NT2/D1 (cell line): ENCODE results near the gene POLR2L.
A peak's percentile ranks its signal among the peaks of the same experiment; 100 is the strongest.

Experiments
- DNase-seq: peaks from one replicate; pipeline ENCODE4 v3.0.0-alpha.2; 2011; ENCODE audit warnings: low read depth, low spot score
- H3K27me3 ChIP-seq: 2 replicates; pipeline ENCODE4 v1.6.0; 2011; ENCODE audit warnings: mild to moderate bottlenecking; ENCODE audit not compliant: insufficient read length, insufficient read depth
- H3K36me3 ChIP-seq: 2 replicates; pipeline ENCODE4 v1.6.1; 2011; ENCODE audit warnings: mild to moderate bottlenecking, low read length, mixed read lengths; ENCODE audit not compliant: insufficient read depth, insufficient read length
- H3K4me1 ChIP-seq: 2 replicates; pipeline ENCODE4 v1.5.1; 2011; ENCODE audit not compliant: insufficient read depth, insufficient read length
- H3K4me3 ChIP-seq: 2 replicates; pipeline ENCODE4 v1.5.1; 2011; ENCODE audit warnings: low read depth; ENCODE audit not compliant: insufficient read length
- H3K9ac ChIP-seq: 2 replicates; pipeline ENCODE4 v1.6.0; 2011; ENCODE audit warnings: low read depth; ENCODE audit not compliant: insufficient read length
- H3K9me3 ChIP-seq: 2 replicates; pipeline ENCODE4 v1.5.1; 2011; ENCODE audit warnings: mild to moderate bottlenecking, low read length; ENCODE audit not compliant: insufficient read depth
- SUZ12 ChIP-seq: IDR thresholded peaks from 2 replicates; pipeline ENCODE4 v1.6.1; 2011; ENCODE audit not compliant: insufficient read length, insufficient read depth; ENCODE audit errors: extremely low read depth
- YY1 ChIP-seq: IDR thresholded peaks from 2 replicates; pipeline ENCODE4 v1.6.1; 2011; ENCODE audit not compliant: insufficient read length, insufficient read depth
- ZNF274 ChIP-seq: IDR thresholded peaks from 2 replicates; pipeline ENCODE4 v1.6.1; 2011; ENCODE audit warnings: mild to moderate bottlenecking, low read depth, low read length

Gene POLR2L

DNA sequence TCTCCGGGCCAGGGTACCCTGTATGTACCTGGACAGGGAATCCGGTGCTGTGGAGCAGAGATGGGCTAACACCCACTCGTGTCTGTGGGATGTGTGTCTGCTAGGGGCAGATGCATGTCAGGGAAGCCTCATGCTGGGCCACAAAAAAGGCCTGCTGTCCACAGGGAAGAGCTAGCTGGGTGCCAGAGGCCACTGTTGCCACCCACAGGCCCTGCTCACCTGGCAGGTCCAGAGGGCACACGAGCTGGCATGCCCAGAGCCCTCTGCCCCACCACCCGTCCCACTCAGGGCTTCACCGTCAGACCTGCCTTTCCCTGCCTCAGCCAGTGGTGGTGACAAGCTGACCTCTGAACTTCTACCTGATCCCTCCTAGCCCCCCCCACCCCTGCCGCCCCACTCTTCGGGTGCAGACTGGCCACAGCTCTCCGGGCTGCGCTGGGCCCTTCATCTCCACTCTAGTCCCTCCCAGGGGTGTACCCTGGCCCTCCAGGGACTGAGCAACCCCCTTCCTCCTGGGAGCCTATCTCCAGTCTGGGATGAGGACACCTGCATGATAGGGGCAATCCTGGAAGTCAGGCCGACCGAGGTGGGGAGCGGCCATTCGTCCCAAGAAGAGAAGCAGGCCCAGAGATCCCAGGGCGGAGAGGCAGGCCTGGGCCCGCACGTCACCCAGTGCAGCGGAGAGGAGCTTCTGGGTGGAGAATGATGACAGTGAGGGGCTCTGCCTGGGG is 45.6 kb downstream of the POLR2L start:
- H3K36me3 ChIP-seq: peaks cover 60% of the 10 kb centered on the region
- no peak for DNase-seq
- H3K27me3 ChIP-seq: no peaks in the 10 kb centered on the region
- peak overlapping the region; percentile 88 for H3K9ac ChIP-seq
- H3K9me3 ChIP-seq: no peaks in the 10 kb centered on the region
- peaks cover 38% of the 10 kb centered on the region for H3K4me1 ChIP-seq
- TF ChIP-seq ZNF274: no peak
- TF ChIP-seq YY1: no peak
- TF ChIP-seq SUZ12: no peak
- H3K4me3 ChIP-seq: peak overlapping the region; percentile 94

DNA sequence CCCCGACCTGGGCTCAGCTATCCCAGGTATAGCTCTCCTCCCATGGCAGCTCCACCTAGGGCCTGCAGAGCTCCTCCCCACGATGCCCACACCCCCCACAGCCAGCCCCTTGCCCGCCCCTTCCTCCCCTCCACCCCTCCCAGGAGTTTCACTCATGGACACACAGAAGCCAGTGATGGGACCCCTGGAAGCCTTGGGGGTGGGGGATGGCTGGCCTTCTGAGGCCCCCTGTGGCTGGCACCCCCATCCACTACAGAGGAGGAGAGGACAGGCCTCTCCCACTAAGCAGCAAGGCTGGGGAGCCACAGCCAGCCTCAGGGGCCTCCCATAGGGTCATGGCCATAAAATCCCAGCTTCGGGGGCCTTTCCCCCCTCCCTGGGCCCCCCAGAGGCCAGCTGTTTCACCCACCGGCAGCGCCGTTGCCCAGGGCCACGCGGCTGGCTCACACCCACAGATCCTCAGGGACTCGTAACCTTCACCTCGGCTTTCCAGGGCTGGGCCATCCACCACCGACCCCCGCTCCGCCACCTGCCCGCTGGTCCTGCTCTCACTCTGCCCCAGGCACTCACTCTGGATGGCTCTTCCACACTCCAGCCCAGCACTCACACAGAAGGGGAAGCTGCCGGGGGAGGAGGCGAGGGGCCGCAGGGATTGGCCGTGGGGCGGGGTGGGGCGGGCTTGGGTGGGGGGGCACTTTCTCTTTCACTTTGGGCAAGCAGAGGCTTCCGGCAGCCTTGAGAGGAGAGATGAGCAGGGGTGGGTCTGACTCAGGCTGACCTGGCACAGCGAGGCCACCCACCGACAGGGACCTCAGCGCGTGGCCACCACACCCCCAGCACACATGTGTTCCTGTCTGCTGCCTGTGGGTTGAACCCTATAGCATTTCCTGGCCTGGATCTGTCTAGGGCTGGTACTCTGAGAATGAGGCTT is 46.4 kb downstream of the POLR2L start:
- peaks cover 60% of the 10 kb centered on the region for H3K36me3 ChIP-seq
- H3K27me3 ChIP-seq: no peaks in the 10 kb centered on the region
- H3K4me3 ChIP-seq: peak overlapping the region; percentile 94
- peak overlapping the region; percentile 88 for H3K9ac ChIP-seq
- H3K9me3 ChIP-seq: no peaks in the 10 kb centered on the region
- TF ChIP-seq YY1: no peak
- no peak for TF ChIP-seq ZNF274
- TF ChIP-seq SUZ12: no peak
- H3K4me1 ChIP-seq: peaks cover 46% of the 10 kb centered on the region
- no peak for DNase-seq

DNA sequence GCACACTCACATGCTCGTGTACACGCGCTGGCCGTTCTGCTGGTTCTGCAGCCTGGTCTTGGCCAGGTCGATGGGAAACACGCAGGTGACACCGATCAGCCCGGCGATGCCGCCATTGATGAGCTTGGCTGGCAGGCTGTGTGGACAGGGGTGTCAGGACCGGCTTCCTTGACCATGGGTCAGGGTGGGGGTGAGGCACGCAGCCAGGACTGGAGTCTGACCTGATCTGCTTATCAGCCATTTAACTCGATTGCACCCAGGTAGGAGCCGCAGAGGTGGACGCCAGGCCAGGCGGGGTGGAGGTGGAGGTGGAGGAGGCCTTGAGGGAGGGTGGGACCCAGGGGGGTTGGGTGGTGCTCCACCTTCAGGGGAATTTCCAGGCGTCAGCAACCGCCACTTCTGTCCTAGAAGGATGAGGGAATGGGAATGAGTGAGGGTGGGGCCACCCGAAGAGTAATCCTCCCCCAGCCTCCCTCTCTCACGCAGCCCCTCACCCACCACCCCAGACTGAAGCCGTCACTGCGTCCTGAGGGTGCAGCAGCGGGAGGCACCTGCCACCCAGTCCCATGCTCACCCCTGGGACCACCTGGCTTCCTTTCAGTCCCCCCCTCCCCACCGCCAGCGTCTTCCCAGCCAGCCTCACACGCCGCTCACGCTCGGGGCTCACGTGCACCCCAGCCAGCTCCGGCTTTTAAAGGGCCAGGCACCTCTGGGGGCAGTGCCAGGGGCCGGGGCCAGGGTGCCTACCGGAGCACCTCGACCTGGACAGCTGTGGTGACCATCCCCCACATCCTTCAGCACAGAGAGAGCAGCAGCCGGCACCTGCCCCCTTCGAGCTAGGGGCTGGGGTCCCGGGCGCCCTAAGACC is 47.3 kb downstream of the POLR2L start:
- Histone ChIP-seq H3K4me3 (peak overlapping the region; percentile 24), H3K36me3 (peaks cover 52% of the 10 kb centered on the region), H3K9me3 (no peaks in the 10 kb centered on the region), H3K27me3 (no peaks in the 10 kb centered on the region), H3K9ac (peak overlapping the region; percentile 77), H3K4me1 (peaks cover 50% of the 10 kb centered on the region)
- TF ChIP-seq ZNF274: no peak
- no peak for TF ChIP-seq YY1
- no peak for TF ChIP-seq SUZ12
- no peak for DNase-seq

DNA sequence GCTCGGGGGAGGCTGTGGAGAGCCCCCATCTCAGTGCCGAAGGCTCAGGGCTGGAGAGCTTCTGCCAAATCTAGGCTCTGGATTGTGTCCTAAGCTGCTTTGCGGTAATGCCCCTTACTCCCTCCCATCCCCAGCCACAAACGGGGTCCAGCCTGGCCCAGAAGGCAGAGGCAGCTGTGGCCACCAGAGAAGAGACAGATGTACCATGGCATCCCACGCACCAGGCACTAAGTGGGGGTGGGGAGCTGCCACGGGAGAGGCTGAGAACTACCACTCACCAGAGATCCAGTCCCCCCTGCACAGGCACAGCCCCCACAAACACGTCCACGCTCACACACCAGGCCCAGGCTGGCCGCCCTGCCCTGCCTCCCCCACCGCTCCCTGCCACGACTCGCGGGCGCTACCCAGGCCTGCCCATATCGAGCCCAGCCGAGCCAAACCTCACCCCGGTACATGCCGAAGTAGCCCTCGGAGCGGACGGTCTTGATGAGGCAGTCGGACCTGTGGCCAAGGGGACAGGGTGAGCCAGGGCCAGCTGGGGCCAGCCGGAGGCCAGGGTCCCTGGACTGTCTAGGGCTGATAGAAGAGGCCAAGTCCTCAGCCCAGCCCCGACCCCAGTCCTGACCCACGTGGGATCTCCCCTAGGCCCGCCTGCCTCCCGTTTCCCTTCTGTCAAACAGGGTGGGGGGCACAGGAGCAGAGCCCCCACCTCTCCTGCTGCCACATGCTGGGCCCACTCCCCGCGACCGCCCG is 48.1 kb downstream of the POLR2L start:
- H3K4me1 ChIP-seq: peaks cover 49% of the 10 kb centered on the region
- no peaks in the 10 kb centered on the region for H3K9me3 ChIP-seq
- H3K36me3 ChIP-seq: peaks cover 43% of the 10 kb centered on the region
- H3K4me3 ChIP-seq: no peak overlapping the region
- no peaks in the 10 kb centered on the region for H3K27me3 ChIP-seq
- no peak for DNase-seq
- peak overlapping the region; percentile 59 for H3K9ac ChIP-seq
- no peak for TF ChIP-seq ZNF274
- no peak for TF ChIP-seq SUZ12
- TF ChIP-seq YY1: no peak

DNA sequence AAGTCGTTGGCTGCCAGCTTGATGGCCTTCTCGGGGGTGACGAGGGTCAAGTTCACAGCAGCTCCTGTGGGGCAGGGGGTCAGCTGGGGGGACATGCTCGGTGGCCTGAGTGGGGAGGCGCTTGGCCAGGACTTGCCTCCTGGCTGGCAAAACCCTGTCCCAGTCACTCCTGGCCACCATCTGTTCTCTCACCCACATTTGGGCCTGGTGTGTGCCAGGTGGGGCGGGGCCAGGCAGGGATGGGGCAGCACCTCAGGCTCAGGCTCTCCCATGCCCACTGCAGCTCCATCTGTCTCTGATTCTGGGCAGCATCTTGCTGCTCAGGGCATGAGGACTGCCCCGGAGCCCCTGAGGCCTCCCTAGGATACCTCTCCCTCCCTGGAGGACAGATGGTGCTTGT is 48.8 kb downstream of the POLR2L start:
- Histone ChIP-seq H3K4me1 (peaks cover 53% of the 10 kb centered on the region), H3K4me3 (no peak overlapping the region), H3K9me3 (no peaks in the 10 kb centered on the region), H3K36me3 (peaks cover 39% of the 10 kb centered on the region), H3K27me3 (no peaks in the 10 kb centered on the region), H3K9ac (peak overlapping the region; percentile 15)
- no peak for DNase-seq
- TF ChIP-seq SUZ12 (no peak), ZNF274 (no peak), YY1 (no peak)

DNA sequence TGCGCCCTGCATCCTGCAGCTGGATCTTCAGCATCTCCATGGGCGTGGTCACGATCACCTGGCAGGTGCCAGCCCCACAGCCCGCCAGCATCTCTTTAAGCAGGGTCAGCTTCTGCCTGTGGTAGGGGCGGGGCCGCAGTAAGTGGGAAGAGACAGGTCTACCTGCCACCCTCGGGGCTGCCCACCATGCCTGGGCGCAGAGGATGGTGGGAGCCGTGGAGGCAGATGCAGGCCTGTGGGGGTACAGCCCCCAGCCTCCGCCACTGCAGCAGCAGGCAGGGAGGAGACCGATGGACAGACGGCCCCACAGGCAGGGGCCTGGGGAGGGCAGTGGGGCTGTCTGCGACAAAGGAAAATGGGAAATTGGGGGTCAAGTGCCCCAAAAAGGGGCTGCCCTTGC is 49.5 kb downstream of the POLR2L start:
- TF ChIP-seq SUZ12 (no peak), ZNF274 (no peak), YY1 (no peak)
- Histone ChIP-seq H3K27me3 (no peaks in the 10 kb centered on the region), H3K9me3 (no peaks in the 10 kb centered on the region), H3K36me3 (peaks cover 39% of the 10 kb centered on the region), H3K4me1 (peaks cover 54% of the 10 kb centered on the region), H3K9ac (no peak overlapping the region), H3K4me3 (no peak overlapping the region)
- no peak for DNase-seq
